GM21717 (cell line): Measurements from ENCODE around the gene CACNA2D3.
"Not testable (repeated sequence)": the region's sequence is repeated elsewhere in the genome, so short reads cannot be mapped to it uniquely, and the experiment has no call there.

Source experiments
- ATAC-seq: cut with Tn5 transposase; IDR thresholded peaks from one replicate; pipeline ENCODE4 v1.9.1; 2021; ENCODE audit warnings: mild to moderate bottlenecking, moderate library complexity; ENCODE audit not compliant: unreplicated experiment

Gene CACNA2D3

DNA sequence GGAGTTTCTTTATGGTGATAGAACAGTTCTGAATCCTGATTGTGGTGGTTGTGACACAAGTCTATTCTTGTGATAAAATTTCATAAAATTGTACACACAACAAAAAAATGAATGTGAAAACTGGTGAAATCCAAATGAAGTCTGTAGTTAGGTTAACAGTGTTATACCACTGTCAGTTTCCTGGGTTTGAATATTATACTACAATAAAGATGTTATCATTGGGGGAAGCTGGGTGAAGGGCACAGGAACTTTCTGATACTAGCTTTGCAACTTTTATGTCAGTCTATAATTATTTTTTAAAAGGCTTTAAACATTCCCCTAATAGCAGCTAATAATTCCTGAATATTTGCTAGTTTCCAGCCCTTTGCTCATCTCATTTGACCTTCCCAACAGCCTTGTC, 485.7 kb downstream of the CACNA2D3 start:
- no peak for ATAC-seq

DNA sequence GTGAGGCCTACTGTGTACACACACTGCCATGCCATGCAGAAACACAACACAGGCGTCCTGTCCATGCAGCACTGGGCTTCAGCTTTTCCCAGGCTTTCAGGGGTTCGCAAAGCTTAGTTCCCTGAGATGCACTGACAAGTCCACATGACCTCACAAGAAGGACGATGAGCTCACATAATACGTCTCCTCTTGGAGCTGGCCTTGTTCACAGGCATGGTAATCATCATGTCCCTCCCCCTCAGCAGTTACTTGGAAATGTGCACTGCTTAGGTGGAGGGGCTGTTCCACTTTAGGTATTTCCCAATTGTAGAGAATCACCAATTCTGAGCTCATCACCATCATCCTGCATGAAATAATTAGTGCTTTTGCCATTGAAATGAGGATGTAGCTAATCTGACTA, 496.7 kb downstream of the CACNA2D3 start:
- no peak for ATAC-seq

DNA sequence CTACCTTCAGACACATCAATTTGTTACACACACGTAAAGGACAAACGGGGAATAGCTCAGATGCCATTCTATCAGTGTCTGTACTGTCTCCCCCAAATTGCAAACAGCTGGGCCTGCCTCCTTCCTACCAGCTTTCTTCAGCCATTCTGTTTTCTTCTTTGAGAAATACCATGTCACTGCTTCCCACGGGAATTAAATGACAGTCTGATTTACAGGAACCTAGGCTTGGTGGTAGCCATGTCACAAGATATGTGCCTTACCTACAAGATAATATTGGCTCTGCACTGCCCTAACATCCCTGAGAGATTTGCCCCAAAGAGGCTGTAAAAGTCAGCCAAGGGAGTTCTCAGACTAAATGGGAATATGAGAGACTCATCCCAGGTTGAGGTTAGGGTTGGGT, 497.2 kb downstream of the CACNA2D3 start:
- no peak for ATAC-seq

DNA sequence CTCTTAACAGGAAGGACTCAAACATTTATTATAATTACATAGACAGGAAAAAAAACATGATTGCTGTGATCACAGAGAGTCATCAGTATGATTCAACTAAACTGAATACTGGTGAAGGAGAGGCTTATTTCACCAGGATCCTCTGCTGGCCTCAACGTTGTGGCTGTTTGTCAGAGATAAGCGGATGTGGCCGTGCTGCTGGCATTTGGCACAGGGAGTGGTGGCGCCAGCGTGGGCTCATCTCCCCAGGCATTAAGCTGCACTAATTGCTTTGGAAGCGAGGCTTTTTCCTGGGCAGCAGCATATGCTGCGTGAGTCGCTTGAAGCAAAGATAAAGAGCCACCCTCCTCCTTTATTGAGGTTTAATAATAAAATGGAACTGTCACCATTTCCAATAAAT, 498.8 kb downstream of the CACNA2D3 start:
- ATAC-seq, result no peak

DNA sequence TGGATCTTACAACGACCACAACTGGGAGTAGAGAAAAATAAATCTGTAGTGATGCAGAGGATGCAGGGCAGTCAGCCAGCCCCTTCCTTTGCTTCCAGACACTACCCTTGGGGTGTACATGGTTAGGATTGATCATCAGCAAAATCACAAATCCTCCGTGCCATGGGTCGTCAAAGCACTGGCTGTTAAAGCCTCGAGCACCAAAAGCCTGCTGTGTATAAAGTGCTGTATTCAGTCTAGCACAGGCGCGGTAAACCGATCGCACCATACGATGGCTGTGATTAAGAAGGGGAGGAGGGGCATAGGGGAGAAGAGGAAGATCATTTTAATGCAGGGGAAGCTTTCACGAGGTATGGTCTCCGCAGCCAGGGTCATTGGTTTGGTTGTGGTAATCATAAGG, 500.3 kb downstream of the CACNA2D3 start:
- ATAC-seq, result no peak

DNA sequence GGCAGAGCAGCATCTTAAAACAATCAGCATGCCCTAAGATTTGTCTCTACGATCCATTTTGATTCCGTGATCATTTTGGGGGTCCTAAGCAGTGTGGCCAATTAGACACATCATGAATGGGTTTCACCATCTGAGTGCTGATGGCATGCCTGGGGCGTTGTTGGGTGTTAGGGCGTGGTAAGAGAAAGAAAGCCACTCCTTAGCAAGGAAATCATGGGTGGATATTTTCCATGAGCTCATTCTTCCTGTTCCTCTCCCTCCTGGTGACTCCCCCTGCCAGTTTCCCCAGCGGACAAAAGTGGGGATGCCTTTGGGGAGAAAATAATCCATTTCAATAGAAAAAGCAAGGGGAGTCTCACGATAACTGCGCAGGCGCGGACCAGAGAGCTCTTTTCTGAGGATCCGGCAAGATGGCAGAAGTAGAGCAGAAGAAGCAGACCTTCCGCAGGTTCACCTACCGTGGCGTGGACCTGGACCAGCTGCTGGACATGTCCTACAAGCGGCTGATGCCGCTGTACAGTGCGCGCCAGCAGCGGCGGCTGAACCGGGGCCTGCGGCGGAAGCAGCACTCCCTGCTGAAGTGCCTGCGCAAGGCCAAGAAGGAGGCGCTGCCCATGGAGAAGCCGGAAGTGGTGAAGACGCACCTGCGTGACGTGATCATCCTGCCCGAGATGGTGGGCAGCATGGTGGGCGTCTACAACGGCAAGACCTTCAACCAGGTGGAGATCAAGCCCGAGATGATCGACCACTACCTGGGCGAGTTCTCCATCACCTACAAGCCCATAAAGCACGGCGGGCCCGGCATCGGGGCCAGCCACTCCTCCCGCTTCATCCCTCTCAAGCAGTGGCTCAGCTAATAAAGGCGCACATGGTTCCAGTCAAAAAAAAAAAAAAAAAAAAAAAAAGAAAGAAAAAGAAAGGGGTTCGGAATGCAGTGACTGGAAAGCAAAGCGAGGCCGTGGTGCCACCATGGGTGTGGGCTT, 503.7 kb downstream of the CACNA2D3 start:
- ATAC-seq, result no peak

DNA sequence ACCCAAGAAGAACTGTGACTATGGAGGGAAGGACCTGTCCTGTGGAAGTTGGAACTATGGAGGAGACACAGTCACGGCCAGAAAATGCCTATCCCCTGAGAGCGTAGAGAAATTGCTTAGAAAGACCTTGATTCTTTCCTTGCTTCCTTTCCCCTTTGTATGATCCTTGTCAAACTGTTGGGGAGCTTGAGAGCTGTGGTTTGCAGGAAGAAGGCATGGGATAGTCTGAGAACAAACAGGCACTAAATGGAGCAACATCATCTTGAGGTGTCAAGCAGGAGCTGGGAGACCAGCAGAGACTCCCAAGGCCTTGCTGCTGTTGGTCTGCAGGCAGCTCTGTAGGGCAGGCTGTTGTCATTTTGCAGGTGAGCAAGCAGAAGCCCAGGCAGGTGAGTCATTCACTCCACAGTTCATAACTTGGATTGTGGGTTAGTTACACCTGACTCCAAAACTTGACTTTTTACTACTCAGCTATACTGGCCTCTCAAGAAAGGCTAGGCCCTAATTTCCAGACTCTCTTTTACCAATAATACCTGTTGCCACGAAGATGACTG, 506.6 kb downstream of the CACNA2D3 start:
- ATAC-seq, result no peak

DNA sequence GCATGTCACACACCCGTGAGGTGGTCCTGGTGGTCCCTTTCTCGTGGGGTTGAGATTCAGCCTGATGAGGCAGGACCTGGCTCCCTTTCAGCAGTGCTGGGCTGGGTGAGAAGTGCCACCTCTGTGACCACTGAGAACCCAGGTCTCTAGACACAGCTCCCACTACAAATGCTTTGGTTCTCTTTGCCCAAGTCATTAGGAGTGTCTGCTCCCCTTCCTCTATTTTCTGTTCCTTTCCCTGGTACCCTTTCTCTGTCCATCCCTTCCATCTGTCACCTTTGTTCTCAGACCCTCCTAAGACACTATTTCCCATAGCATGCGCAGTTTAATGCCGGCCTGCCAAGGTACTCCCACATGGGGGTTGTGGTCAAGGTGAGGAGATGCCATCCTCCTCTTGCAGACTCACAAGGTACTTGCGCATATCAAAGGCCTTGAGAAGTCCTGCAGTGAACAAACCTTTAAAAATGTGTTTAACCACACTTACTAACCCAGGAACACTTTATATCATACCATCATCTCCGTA, 507.8 kb downstream of the CACNA2D3 start:
- ATAC-seq, result no peak

DNA sequence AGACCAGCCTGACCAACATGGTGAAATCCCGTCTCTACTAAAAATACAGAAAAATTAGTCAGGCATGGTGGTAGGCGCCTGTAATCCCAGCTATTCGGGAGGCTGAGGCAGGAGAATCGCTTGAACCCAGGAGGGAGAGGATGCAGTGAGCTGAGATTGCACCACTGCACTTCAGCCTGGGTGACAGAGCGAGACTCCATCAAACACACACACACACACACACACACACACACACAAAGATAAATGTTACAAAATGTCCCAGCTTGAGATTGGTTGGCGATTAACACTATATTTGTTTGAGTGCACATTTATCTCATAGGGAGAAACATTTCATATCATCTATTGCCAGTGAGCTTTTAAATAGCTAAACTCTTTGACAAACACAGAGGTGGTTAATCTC, 508.6 kb downstream of the CACNA2D3 start:
- ATAC-seq, result not testable (repeated sequence)

DNA sequence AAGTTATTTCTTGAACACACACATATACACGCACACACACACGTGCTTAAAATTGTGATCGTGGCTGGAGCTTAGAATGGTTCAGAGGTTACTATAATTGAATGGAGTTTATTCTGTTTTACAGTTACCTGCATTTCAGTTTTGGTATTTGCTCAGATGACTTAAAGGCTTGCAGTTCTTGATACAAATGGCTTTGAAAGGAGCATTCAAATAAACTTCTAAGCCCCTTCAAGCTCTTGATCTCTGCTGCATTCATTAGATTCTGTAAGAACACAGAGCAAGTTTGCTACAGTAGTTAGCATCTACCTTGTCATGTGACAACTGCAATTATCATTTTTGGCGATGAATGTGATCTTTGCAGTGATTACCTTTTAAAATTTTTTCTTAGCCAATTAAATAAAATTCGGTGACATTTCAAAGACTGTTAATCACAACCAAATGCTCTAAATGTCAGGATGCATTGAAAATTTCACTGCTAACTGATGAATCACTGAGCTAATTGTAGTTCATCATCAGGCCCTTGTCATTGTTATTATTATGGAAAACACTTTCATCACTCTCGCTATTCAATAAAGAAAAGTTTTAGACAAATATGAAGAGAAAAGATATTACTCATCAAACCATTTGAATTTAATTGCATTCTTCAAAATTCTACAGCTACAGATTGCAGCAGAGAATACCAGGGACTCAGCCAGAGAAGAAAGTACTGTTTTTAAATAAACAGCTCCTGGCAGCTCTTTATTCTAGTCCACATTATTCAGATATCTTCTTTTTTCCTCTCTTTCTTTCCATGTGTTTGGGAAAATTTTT, 509.4 kb downstream of the CACNA2D3 start:
- no peak for ATAC-seq

DNA sequence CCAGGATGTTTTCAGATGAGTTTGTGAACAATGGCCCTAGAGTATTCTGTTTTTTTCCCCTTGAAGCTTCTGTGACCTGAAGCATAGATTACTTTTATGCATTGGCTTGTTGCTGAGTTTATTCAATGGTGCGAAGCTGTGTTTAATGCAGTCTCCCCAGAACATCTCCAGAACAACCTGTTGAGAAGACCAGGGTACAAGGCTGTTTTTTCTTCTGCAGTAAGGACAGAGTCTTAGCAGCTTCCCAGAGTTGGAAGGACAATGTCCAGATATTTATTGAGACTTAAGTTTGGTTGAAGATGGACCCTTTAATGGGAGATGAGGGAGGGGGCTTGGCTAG, 509.9 kb downstream of the CACNA2D3 start:
- no peak for ATAC-seq

DNA sequence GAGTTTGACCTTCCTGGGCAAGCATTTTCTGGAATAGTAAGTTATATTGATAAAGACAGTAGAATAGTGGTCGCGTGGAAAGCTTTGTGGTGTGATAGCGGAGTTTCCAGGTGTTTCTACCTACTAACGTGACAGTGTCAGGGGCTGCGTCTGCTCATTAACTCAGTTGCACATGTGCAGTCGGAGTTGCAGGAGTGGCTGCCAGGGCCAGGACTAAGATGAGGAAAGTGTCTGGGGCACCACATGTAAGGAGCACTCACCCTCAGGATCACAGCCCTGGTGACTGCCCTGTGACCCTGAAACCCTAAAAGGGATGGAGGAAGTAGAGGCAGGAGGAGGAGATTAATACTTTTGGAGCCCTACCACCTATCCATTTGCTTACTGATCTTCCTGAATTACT, 510.5 kb downstream of the CACNA2D3 start:
- no peak for ATAC-seq

DNA sequence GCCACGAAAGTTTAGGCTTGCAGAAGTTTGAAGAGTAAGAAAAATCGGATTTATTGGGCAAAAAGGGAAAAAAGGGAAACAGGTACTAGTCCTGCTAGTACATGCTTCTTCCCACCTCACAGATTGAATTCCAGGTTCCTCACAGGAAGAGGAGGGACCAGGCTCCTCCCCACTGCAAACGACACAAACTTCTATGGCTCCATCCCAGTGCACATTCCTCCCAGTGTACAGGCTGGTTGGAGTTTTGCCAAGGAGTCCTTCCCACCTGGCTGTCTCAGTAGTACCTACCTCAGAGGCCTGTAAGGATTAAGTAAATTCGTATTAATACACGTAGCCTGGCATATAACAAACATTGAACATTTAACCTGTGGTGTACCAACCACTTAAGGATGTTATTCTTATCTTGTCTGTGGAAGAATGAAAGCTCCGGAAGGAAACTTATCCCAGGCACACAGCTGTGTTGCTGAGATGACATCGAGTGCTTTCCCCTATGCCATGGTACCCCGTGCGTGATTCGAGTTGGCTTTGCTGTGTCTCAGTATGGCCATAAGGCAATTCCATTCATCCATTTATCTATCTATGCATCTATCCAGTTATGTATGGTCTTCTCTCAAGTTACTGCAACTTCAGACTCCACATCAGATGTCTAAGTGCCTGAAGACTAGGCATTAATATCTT, 511.2 kb downstream of the CACNA2D3 start:
- no peak for ATAC-seq

DNA sequence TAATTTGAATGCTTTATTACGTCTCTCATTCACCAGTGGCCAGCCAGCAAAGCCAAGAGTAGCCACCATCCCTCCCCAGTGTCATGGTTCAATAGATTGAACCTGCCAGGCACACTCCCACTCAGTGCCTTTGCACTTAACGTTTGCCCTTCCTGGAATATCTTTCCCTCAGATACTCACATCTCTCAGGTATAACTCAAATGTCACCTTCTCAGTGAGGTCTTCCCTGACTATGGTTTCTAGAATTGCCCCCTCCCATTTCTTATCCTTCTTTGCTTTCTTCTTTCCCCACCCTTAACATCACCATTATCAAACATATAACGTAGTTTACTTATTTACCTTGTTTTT, 511.7 kb downstream of the CACNA2D3 start:
- no peak for ATAC-seq

DNA sequence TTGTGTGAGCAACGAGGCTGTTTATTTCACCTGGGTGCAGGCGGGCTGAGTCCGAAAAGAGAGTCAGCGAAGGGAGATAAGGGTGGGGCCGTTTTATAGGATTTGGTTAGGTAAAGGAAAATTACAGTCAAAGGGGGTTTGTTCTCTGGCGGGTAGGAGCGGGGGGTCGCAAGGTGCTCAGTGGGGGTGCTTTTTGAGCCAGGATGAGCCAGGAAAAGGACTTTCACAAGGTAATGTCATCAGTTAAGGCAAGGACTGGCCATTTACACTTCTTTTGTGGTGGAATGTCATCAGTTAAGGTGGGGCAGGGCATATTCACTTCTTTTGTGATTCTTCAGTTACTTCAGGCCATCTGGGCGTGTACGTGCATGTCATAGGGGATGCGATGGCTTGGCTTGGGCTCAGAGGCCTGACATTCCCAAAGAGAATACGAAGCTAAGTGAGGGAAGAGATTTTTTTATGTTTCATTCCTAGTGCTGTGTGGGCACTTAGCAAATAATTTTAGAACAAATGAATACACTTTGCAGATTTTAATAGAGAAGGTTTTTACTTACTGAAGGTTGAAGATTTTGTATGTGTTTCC, 517.5 kb downstream of the CACNA2D3 start:
- not testable (repeated sequence) for ATAC-seq

DNA sequence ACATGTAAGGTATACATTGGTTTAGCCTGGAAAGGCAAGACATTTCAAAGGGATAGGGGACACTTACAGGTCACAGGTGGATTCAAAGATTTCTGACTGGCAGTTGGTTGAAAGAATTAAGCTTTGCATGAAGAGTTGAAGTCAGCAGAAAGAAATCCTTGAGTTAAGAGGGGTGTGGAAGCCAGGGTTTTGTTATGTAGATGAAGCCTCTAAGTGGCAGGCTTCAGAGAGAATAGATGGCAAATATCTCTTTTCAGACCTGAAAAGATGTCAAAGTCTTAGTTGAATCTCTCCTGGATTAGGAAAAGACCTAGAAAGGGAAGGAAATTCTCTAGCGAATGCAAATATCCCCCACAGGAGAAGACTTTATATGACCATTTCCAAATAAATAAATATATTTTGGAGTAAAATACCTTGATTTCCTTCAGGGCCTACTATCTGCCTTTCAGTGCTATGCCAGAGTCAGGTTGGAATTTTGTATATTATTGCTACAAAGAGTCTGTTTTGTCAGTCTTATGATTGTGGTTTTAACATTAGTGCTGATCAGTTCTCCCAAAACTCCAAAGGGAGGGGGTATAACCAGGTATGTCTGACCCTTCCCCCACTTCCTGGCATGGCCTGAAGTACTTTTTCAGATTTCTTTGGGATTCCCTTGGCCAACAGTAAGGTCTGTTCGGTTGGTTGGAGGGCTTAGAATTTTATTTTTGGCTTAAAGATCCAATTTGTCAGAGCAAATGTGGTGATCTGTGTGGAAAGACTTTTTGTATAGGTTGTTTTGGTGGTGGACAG, 519.1 kb downstream of the CACNA2D3 start:
- ATAC-seq, result no peak

DNA sequence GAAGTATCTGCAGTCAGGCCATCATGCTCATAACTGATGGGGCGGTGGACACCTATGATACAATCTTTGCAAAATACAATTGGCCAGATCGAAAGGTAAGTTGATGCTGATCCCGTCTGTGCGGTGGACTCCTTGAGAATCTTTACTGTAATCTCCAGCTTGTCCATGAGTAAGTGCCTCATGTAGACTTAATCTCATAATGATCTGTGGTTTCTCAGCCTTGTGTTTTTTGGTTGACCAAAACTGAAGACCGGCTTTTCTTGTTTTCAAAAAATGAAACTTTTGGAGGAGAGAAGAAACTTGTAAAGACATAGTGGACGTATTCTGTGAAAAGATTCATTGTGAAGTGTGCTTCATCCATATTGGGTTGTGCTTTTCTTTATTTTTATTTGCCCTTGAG, 519.8 kb downstream of the CACNA2D3 start:
- ATAC-seq, result no peak

DNA sequence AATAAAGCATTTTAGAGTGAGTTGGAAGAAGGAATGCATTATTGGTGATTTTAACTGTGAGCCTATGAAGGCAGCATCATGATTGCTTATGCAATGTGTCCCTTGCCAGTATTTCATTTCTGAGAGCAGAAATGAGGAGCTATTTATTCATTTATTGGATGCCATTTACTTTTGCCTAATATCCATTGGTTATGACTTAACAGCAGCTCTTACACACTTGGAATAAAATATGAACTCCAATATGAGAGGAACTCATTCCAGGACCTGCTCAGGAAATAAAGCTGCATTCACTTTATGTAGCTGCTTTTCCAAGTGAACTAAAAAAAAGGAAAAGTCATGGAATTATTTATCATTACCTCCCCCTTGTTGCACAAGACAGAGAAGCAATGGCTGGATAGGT, 525.4 kb downstream of the CACNA2D3 start:
- no peak for ATAC-seq

DNA sequence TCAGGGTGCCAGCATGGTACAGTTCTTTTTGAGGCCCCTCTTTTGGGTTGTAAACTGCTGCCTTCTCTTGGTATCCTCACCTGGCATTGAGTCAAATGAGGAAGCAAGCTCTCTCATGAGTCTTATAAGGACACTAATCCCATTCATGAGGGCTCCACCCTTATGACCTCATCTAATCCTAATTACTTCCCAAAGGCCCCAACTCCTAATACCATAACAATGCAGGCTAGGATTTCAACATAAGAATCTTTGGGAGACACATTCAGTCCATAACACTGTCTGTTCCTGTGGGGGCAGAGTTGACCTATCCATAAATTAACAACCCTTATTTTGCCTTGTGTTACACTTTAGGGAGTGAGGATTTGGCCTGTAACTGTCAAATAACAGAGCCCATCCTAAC, 527.2 kb downstream of the CACNA2D3 start:
- ATAC-seq, result no peak
